Islet precursor cell (in vitro differentiated cells): ENCODE measurements around the gene SSTR4.

ENCODE experiments used
- DNase-seq: peaks from one replicate; pipeline ENCODE4 v3.0.0-alpha.2; 2018

The SSTR4 gene

DNA sequence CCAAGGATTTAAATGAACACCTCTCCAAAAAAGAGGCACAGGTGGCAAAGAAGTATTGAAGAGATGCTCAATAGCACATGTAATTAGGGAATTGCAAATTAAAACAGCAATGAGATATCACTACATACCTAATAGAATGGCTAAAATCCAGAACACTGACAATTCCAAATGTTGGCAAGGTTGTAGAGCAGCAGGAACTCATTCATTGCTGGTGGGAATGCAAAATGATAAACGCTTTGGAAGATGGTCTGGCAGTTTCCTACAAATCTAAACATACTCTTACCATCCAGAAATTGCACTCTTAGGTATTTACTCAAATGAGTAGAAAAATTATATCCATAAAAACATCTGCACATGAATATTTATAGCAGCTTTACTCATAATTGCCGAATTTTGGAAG, 34.0 kb downstream of the SSTR4 start:
- DNase-seq, result no peak

DNA sequence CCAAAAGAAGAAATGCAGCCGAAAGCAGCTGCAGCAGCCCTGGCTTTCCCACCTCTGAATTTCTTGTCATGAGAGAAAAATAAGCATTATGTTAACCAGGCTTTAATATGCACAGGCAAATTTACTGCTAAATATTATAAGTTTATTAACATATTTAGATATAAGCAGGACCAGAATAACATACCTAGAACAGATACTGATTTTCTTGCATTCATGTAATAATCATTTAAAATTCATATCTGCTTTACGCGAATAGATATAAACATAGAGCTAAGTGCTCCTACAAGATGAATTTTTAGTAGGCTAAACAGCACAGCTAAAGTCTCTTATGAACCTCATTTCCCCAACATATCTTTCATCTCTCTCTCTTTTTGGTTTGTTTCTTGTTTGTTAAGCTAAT, 36.3 kb downstream of the SSTR4 start:
- no peak for DNase-seq

DNA sequence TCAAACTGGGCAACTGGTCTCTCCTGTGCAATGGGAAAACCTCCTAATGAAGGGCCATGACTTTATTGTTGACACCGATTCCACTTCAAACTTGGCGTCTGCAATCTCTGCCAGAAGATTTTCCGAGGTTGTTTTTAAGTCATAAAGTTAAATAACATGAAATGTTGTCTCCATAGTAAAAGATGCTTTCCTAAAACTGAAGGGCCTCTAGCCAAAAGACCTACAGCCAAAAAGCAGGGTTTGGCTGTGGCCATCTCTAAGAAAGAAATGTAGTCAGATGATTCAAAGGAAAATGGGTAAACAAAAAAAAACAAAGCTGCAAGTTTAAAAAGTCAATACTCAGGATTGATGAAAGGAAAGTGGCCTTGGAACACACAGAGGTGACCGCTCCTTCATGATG, 36.9 kb downstream of the SSTR4 start:
- no peak for DNase-seq

DNA sequence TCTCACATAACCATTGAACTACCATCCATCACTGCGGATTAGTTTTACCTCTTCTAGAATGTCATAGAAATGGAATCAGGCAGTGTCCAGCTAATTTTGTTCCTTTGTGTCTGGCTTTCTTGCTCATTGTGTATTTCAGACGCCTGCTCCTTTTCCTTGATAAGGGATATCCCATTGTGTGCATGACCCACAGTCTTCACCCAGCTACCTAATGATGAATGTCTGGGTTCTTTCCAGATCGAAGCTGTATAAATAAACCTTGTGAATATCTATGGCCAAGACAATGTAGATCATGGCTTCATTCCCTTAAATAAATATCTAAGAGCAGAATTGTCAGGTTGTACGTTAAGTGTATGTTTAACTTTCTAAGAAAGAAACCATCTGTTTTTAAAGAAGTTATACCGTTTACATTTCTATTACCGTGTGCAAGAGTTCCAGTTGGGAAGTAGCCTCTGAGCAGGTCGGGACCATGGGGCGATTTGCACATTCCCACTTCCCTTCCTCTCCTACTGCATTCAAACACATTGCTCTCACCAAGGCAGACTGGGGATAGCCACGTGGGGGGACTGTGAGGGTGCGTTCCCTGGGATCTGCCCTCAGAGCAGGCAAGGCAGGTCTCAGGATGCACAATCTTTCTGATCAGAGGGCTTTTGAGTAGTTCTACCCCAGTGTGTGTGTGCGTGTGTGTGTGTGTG, 37.9 kb downstream of the SSTR4 start:
- no peak for DNase-seq

DNA sequence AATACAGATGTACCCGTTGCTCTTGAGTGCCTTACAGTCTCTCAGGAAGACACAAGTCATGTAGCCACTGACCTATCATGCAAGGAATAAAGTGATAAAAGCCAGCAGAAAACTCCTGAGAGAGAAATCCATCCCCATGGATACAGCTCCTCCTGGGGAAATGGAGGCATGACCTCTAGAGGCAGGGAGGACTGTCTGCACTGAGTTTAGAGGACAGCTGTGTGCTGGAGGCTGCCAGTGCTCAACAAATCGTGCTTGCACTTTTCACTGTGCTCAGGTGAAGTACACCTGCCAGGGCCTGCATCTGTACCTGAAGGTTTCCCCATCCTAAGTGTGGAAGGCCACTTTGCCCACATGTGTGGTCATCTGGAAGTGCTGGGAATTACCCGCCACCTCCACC, 38.9 kb downstream of the SSTR4 start:
- no peak for DNase-seq

DNA sequence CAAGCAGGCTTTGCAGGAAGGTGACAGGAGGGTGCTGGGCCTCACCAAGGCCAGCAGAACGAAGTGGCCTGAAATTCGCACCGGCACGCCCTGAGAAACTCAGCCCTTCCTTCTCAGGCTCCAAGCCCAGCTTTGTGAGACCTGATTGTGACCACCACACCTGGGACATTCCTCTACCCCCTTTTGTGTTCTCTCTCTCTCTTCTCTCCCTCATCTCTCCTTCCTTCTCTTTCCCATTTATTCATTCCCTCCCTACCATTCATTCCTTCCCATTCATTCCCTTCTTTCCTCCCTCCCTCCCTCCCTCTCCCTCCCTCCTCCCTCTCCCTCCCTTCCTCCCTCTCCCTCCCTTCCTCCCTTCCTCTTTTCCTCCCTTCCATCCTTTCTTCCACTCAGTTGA, 42.2 kb downstream of the SSTR4 start:
- DNase-seq, result no peak

DNA sequence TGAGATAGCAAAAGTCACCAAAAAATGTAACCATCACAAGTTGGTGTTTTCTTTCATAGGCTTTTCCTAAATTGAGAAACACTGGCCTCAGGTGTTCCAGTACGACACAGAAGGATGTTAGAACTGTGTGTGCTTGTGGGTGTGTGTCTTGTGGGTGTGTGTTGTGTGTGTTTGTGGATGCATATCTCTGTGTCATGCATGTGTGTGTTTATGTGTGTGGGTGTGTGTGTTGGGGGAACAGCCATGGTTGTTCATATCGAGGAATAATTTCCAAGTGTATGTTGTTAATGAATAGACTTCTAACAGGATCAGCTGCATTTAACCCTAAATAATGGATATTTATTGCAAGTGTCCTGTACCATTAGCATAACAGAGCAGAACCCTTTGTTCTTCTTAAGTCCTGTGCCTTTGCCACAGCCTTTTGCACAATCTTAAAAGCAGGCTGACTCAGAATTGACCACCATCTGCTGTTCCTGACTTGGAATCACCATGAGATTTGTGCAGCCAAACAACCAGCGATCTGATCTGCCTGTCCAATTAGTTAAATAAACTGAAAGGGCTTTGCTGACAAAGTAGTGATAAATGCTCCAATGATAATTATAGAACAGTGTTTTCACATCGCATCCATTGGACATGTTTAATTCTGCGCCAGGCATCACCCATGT, 43.4 kb downstream of the SSTR4 start:
- no peak for DNase-seq

DNA sequence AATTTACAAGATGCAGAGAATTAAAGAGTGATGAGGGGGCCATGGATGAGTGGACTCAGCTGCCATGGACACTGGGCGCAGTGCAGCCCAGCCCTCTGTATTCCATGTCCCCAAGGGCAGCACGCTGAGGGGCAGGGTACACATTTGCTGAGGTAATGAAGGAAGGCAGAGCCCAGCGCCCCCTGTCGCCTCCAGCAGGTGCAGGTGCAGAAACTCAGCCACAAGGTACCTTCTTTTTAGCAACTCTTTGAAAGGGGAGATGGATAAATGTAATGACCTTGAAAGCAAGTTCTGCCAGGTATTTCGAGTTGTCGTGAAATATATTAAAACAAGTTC, 43.9 kb downstream of the SSTR4 start:
- no peak for DNase-seq

DNA sequence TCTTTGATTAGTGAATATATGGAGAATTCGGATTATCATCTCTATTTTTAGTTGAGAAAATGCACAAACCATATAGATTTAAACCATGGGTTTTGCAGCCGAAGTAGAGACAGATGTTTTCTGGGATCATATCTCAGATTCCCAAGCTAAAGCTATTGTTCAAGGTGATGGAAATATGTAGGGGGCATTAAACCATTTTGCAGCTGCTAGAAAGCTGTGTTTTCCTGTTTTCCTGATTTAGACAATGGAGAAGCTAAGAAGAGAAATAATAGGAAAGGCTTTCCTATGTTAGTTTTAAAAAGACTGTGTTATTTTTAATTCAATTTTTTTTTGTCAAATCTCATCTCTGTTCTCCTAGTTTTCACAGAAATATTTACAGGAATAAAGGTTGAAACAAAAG, 44.8 kb downstream of the SSTR4 start:
- no peak for DNase-seq

DNA sequence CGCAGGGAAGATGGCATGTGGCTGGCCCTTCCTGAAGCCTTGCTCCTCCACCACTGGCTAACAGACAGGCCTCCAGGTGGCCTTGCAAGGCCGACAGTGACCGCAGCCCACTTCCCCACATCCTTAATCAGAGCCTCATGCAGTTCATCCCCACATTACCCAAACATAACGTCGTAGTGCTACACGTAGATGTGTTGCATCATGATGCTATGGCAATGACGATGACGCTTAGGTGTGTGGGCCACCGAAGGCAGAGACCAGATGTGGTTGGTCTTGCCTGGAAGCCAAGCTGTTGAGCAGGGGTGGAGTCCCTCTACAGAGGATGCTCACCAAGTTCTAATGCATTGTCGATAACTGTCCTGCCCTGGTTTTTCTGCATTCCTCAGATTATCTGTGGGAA, 45.4 kb downstream of the SSTR4 start:
- no peak for DNase-seq

DNA sequence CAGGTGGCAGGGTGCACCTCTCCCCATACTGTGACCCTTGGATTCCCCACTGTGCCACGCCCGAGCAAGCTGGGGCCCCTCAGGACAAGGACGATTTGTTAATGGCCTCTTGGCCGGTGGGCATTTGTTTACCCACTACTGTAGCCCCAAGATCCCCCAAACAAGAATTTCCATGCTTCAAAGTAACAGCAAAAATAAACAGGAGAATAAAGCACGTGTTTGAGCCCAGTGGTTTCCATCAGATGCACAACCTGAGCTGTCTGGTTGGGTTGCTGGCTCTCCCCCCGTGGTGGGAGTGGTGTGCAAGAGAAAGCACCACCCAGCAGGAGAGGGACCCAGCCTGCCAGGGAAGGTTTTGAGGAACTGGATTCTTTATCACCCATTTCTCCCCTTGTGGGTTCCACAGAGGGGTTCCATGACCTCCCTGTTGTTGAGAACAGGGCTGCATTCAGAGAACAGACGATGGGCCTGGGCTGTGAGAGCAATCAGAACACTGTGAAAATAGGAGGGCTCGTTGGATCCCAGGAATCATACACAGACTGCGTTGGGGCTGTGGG, 46.2 kb downstream of the SSTR4 start:
- no peak for DNase-seq

DNA sequence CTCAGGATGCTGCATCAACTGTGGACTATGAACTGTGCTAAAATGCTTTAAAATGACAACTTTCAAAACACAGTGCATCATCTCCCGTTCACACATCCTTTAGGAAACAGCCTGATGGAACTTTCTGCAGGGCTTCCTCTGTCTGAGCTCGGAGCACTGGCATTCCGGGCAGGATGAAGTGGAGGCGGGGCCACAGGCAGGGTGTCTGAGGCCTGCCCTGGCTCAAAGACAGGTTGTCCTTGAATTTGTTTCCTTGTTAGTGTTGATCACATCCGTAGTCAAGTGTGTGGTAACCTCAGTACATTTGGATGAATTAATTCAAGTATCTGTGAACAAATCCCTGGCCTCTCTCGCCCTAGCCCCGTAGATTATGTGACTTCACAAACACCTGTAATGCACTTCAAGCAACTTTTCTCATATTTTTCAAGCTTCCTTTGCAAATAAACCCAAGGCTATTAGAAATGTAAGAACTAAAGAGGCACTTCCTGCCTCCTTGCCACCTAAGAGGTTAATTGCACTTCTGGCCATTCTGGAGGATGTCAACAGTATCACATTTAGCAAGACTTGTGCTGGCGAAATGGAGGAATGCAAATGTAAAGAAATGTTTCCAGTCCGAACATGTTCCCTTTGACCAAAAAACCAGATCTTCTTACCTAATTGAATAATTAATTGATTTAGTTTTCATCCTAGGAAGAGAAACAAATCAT, 47.9 kb downstream of the SSTR4 start:
- DNase-seq, result peak; percentile 68

DNA sequence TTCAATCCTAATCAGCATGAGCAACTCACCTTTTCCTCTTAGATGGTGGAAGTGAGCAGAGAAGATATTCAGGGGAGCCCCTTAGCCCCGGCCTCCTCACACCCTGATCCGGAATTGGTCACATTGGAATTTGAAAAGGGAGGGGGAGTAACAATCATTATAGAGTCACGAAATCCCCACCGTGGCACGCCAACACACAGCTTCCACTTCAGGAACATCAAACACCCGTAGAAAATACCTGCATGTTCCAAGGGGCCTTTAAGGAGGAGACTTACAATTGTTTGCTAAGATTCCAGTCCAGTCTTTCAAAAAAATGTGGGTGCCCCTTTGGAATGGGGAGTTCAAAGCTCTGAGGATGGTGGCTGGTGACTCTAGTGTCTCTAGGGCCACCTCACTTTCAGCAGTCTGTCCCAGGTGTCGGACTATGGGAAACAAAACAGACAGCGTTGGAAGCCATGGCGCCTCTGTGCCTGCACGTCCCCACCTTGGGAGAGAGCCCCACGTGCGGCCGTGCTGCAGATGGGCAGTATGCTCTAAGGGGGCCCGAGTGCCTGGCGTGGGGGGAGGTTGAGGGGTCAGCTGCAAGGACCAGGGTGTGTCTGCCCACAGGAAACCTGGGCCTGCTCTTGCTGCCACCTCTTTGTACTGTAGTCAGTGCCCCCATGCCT, 48.6 kb downstream of the SSTR4 start:
- no peak for DNase-seq

DNA sequence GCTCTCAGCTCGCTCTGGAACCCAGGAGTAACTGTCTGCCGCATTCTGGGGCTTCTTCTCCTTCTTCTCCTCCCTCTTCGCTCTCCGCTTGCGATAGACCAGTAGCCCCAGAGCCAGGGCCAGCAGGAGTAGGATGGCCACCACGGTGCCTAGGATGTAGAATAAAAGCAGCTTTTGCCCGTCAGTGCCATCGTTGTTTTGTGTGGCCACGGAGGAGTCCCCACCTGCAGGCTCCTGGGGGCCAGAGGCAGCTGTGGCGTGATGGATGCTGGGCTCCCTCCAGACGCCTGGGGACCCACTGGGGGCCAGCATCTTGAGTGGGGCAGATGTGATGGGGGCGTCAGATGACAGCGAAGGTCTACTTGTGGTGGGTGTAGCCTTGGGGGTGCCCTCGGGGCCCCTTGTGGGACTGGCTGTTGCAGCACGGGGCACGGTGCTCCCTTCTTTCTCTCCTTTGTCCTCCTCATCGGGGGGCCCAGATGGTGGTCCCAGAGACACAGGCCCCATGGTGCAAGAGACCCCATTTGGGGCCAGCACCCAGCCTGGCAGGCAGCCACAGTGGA, 49.3 kb downstream of the SSTR4 start:
- no peak for DNase-seq

DNA sequence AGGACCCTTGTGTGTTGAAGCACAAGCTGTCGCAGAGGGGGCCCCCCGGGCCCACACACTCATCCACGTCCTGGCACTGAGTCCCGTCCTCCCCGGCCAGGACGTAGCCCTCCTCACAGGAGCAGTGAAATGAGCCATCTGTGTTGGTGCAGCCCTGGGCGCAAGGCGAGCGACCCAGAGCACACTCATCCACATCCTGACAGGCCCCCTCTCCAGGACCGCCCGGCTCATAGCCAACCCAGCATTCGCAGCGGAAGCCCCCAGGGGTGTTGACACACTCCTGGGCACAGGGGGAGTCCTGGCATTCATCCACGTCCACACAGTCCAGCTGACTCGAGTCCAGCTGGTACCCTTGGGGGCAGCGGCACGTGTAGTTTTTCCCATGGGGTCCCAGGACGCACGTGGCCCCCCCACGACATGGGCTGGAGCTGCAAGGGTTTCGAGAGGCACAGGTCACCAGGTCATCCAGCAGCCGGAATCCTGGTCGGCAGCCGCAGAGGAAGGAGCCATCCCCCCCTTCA, 49.8 kb downstream of the SSTR4 start:
- no peak for DNase-seq

DNA sequence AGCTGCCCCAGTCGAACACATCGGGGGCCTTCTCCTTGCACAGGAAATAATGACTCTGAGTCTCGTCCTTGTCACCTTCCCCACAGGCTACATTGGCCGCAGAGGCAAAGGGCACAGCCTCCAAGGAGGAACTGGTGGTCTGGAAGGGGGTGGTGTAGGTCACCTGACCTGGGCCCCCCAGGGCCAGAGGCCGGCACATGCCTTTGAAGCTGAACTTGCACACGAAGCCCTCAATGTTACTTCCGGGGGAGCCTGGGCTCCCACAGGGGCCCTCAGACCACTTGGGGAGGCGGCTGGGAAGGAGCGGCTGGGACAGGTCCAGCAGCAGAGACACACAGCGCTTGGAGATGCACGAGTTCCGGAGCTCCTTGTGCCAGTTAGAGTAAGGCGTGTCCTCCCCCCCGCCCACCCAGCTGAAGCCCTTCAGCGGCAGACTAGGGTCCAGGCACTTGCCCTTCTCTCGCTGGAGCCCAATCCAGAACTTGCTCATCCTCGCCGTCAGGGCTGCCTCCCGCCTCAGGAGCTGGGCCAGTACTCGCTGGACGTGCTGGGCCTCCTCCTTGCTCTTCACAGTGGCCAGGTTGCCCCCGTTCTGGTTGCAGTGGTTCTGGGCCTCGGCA, 50.4 kb downstream of the SSTR4 start:
- no peak for DNase-seq

DNA sequence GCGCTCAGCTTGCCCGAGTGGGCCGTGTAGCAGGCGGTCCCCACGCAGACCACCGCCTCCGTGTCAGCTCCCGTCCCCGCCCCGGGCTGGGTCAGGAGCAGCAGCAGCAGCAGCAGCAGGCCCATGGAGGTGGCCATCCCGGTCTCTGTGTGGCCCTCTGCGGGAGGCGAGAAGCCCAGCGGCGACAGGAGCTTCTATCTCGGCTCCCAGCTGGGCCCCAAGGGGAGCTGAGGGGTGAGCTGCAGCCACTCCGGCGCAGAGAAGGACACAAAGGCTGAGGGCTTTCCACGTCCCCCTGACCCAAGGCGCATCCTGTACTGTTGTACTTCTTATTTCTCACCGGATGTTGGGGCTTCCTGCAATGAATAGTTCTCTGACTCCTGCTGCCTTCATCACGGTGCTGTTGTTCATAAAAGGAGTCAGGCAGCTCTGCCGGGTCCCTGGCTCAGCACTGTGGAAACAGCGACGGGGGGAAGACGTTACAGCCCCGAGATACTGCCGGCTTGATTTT, 51.0 kb downstream of the SSTR4 start, which contains the start of gene CD93:
CD93 (minus strand) TSS at position 269 of the 511 bp plus-strand sequence; CDS start at position 137, 132 bp downstream.
- no peak for DNase-seq

DNA sequence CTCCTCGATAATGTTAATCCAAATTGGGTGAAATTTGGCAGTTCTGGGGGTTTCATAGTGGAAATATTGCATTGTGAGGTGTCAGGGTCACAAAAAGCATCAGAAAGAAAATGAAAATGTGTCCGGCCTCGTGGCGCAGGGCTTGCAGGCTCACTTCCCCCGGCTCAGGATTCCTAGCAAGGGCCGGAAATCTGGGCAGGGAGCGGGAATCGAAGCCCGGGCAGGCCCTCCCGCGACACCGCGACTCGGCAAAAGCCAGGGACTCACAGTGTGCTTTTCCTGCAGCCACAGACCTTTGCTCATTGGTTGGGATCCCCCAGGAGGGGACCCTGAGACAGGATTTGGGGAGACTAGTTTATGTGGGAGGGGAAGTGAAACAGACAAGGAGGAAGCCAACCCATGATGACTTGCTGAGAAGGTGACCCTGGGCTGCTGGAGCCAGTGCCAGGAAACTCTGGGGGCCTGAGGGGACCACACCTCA, 51.9 kb downstream of the SSTR4 start:
- no peak for DNase-seq

DNA sequence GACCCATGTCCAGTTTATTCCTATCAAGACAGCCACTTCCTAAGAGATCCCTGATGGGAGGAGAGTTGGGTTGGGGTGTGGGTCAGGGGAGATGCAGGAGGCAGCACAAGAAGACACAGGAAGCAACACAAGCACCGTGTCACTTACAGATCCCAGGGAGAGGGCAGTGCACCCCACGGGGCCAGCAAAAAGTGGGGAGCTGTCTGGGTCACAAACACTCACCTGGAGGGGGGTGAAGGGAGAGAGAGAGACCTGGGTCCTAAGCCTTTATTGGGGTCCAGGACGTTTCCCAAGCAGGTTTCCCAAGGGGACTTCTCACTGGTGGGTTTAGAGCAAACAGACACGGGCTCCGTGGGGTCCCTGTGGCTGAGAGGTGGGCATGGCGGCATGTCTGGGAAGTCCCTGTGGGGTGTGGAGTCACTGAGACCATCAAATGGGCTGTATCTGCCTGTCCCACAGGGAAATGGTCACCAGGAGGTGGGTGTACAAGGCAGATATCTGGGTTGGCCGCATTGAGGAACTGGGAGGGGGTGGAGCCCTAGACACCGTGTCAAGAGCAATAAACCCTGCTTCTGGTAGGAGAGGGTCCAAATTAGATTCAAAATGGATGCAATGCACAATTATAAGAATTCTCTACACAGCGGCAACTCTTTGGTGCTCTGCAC, 52.6 kb downstream of the SSTR4 start:
- DNase-seq, result no peak
